HG03521 (cell line): Measurements from ENCODE around the gene USP11.
"Not testable (repeated sequence)": the region's sequence is repeated elsewhere in the genome, so short reads cannot be mapped to it uniquely, and the experiment has no call there.

Experiments
- ATAC-seq: cut with Tn5 transposase; IDR thresholded peaks from one replicate; pipeline ENCODE4 v1.9.1; 2021; ENCODE audit warnings: mild to moderate bottlenecking, moderate library complexity; ENCODE audit not compliant: unreplicated experiment

Gene USP11

DNA sequence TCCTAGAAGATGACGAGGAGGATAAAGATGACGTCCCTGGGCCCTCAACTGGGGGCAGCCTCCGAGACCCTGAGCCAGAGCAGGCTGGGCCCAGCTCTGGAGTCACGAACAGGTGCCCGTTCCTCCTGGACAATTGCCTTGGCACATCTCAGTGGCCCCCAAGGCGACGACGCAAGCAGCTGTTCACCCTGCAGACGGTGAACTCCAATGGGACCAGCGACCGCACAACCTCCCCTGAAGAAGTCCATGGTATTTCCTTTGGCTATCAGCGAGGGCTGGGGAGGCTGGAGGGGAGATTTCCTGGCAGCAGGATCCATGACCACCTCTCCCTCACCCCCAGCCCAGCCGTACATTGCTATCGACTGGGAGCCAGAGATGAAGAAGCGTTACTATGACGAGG lies 11.9 kb downstream of the USP11 start:
- ATAC-seq, result no peak

DNA sequence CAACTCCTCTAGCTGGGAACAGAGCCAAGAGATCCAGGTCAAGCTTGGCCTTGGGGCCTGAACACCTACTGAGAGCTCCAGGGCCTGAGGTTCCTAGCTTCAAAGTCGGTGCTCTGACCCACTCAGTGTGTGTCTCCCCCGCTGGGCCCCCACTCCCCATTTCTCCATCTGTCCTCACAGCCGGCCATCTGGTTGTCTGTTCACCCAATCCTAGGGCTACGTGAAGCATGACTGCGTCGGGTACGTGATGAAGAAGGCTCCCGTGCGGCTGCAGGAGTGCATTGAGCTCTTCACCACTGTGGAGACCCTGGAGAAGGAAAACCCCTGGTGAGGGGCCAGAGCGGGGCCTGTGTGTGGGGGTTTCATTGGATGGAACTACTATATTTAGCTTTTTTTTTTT lies 12.3 kb downstream of the USP11 start:
- ATAC-seq, result no peak

DNA sequence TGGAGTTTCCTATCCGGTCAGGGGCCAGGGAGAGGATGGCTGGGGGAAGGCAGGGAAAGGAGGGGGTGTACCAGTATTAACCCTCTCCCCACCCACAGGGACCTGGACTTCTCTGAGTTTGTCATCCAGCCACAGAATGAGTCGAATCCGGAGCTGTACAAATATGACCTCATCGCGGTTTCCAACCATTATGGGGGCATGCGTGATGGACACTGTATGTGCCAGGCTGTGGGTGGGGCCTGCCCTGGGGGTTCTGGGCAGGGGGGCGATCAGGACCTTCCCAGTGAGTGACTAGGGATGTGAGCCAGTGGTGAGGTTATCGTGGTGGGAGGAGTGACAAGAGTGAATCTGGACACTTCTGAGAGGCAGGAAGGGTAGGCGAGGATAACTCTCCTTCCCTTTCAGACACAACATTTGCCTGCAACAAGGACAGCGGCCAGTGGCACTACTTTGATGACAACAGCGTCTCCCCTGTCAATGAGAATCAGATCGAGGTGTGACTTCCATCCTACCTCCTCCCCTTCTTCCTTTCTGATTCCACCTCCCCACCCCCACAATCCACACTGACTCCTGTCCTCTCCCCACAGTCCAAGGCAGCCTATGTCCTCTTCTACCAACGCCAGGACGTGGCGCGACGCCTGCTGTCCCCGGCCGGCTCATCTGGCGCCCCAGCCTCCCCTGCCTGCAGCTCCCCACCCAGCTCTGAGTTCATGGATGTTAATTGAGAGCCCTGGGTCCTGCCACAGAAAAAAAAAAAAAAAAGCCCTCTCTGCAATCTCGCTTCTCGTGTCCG lies 14.6 kb downstream of the USP11 start:
- ATAC-seq, result no peak

DNA sequence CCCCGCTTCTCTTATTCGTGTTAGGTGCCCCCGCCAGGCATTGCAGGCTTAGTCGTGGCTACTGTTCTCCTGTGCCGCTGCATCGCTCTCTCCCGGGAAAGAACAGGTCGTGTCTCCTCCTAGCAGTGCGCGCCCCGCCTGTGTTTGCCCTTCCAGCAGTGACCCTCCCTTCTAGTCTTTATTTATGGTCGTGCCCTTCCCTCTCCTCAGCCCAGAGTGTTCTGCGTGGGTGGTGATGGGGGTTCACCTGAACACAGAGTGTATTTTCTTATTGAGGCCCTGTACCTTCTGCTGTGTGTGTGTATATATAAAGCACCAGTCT lies 15.2 kb downstream of the USP11 start:
- no peak for ATAC-seq

DNA sequence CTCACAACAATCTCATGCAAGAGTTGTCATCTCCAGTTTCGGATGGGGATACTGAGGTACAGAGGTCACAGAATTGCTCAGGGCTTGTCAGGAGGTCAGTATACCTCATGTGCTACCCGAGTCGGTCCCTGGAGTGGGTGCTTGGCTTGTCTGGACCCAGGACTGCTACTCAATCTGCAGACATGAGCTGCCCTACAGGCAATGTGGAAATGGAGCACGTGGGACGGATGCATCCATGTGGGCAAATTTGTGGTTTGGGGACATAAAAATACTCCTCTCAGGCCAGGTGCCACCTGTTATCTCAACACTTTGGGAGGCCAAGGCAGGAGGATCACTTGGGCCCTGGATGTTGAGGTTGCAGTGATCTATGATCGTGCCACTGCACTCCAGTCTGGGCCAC lies 15.8 kb downstream of the USP11 start:
- ATAC-seq, result no peak

DNA sequence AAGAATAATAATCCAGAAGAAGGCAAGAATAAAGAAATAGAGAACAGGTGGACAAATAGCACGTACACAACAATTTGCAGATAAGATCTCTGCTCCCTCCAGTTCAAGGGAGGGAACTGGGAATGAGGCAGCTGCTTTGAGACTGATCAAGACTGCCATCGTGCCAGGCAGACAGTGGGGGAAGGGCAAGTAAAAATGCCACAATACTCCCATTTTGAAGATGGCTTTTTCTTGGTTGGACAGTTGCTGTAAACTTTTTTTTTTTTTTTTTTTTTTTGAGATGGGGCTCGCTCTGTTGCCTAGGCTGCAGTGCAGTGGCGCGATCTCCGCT lies 17.2 kb downstream of the USP11 start:
- ATAC-seq, result no peak

DNA sequence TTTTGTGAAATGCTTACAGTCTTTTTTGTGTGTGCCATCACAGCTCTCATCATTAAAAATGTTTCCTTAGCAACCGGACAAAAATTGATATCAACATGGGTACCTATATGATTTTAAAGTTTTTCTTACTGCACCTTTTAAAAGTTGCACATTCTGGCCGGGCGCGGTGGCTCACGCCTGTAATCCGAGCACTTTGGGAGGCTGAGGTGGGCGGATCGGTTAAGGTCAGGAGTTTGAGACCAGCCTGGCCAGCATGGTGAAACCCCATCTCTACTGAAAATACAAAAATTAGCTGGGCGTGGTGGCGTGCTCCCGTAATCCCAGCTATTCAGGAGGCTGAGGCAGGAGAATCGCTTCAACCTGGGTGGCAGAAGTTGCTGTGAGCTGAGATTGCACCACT lies 24.8 kb downstream of the USP11 start:
- not testable (repeated sequence) for ATAC-seq

DNA sequence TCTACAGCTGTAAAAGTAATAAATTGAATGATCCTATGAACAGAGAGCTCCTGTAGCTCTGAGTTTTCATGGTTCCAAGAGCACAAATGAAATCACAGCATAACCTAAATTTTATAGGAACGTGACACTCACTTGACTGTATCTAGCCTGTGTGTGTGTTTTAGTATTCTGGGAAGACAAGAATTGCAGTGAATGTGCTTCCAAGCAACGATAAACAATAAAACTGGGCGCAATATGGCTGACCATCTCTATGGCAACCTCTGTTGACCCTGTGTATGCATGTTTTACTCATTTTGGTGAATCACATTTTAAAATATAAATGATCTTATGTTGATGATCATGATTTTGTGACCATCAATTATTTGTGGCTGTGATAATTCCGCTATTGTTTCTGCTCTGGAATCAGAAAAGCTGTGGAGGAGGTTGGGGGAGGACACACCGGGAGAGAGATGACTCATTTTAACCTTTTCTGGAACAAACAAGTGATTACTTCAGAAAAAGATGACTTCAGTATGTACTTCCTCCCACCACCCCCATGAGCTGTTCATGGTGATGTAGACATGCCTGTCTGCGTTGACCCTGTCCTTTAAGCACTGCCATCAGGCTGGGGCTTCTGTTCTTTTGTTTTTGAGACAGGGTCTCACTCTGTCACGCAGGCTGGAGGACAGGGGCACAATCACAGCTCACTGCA lies 31.8 kb downstream of the USP11 start:
- ATAC-seq, result no peak

DNA sequence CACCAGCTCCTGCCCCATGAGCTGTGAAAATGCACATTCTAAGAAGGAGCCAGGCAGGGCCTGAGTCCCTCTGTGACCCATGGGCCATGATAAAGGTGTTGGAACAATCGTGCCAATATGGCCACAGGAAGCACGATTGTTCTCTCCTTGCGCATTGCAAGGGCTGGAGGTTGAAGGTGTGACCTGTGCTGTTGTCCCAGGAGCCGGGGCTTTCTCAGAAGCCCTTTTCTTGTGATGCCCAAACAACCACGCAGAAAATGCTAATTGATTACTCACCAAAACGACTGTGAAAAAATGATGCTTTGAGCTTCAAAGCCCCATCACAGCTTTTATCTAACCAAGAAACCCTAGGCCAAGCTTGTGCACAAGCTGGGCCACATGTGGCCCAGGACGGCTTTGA lies 33.8 kb downstream of the USP11 start:
- ATAC-seq, result no peak

DNA sequence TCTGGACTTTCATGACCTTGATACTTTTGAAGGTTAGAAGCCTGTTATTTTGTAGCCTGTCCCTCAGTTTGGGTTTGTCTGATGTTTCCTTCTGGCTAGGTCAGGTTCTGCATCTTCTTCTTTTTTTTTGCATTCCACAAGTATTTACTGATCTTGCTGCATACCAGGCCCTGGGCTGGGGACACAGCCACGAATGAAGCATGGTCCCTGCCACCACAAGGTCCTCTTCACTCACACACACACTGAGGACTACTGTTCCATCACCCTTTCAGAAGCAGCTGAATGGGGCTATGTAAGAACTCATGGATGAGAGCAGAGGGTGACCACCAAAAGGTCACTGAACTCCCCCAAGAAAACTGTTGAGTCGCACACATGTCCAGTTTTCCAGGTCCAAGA lies 39.2 kb downstream of the USP11 start:
- ATAC-seq, result no peak

DNA sequence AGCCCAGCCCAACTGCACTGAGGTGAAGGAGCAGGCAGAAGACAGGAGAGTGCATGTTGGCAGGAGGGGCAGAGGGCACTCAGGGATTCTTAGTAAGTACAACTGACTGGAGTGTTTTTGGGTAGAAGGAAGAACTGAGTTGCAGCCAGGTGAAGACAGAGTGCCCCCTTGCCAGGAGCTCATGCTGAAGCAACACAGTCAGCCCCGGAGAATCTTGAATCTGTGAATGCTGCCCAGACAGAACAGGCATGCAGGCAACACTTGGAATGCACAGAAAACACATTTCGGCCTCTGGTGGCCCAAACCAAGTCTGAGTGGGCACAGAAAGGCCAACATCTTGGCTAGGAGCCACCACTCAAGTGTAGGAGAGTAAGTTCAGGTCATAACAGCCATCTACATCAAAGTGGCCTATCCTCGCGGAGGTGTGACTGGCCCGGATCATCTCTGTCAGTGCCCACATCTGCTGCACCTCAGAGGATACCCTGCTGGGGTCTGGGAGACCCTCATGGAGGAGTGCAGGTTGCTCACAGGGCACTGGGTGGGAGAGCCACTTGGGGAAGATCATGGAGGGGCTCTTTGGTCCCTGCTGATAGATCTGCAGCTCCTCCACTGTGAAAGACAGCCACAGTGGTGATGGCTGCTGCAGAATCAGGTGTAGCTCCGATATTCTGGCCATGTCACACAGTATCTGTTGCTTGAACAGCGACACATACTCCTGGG lies 40.4 kb downstream of the USP11 start:
- ATAC-seq, result no peak

DNA sequence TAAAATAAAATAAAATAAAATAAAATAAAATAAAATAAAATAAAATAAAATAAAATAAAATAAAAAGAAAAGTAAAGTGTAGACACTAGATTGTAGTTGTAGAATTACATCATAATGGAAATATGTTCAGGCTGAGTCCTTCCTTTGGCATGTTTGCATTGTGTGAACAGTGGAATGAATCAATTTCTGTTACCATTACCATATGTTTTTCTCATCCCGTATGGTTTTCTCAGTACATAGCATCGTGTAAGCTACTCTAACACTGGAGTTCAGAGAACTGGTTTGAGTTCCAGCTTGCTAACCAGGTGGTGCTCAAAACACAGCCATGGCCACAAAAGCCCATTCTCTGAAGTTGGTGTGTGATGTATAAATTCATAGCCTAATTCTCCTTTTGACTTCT lies 45.9 kb downstream of the USP11 start:
- ATAC-seq, result no peak

DNA sequence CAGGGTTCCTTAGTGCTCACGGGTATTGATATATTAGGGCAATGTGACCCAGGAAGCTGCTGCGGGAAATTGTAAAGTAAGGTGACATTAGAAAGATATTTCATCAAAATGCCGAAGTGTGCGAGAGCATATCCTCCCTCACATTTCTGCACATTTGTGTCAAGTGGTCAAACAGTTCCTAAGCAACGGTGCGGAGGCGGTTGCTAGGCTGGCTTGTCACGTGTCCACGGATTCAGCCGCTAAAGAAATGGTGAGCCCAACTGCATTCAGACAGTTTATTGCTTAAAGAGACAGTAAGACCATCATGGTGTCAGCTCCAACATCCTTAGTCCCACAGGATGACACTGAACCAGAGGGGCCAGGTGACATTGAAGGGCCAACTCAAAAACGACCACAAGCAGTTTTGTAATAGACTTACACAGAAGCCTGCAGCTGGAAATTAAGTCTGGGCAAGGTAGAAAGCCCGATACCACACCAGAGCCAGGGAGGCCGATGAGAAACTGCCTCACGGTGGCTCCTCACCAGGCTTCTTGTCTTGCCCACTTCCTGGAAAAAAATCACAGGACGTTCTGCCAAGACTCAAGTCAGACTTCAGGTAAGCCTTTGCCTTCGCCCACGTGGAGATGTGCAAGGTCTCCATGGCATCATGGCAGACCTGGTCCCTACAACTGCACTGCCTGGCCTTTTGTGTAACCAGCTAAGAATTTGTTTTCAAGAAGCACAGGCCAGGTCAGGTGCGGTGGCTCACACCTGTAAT lies 50.4 kb downstream of the USP11 start:
- no peak for ATAC-seq

DNA sequence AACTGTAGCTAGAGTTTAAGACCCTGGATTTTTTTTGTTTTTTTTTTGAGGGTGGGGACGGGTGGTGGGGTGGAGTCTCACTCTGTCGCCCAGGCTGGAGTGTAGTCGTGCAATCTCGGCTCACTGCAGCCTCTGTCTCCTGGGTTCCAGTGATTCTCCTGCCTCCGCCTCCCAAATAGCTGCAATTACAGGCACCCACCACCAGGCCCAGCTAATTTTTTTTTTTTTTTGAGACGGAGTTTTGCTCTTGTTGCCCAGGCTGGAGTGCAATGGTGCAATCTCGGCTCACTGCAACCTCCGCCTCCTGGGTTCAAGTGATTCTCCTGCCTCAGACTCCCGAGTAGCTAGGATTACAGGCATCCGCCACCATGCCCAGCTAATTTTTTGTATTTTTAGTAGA lies 51.8 kb downstream of the USP11 start:
- not testable (repeated sequence) for ATAC-seq

DNA sequence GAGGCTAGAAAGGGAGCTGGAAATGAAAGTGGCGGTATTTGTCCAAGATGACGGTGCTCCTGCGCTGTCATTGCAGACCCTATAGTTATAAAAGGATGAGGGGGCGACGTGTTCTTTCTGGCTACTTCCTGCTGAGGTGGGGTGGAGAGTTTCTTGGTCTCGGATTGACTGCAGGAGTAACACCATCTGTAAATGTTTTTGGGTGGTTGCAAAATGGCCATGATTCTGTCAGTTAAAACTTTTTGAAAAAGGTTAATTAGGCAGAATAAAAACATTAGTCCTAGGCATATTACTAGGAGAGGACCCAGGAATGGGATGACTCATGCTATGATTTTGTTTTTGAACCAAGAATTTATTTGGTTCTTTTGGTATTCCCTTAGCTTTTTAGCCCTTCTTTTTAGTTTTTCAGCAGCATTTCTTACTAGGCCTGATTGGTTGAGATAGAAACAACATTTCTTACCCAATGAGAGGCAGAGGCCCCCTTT lies 53.1 kb downstream of the USP11 start:
- no peak for ATAC-seq

DNA sequence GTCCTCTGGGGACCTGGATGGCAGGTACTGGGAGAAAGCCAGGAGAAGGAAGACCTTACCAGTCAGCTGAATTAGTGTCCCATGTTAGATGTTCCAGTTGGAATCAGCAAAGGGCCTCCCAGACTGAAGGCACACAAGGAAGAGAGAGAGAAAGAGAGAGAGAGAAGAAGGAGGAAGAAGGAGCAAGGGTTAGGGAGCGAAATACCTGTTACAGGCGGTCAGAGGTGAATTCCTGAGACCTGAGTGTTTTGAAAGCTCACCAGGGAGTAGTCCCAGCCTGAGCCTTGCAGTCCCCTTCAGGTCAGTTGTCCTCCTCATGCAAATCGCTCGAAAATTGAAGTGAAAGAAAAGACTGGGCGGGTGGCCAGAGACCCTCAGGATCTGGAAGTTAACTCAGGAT lies 60.3 kb downstream of the USP11 start:
- no peak for ATAC-seq

DNA sequence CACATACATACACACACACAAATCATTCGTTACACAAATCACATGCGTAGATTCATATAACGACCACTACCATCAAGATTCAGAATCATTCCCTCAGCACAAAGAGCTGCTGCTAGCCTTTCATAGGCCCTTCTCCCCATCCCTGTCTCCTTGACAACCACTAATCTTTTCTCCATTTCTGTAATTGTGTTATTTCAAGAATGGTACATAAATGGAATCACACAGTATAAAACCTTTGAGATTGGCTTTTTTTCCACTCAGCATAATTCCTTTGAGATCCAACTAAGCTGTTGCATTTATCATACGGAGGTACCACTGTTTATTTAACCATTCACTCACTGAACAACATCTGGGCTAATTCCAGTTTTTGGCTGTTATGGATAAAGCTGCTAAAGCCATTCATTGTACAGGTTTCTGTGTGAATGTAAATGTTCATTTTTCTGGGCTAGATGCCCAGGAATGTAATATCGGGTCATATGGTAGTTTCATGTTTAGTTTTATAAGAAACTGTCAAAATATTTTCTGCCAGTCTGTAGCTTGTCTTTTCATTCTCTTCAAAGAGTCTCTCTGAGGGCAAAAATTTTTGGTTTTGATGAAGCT lies 64.1 kb downstream of the USP11 start:
- ATAC-seq, result no peak

DNA sequence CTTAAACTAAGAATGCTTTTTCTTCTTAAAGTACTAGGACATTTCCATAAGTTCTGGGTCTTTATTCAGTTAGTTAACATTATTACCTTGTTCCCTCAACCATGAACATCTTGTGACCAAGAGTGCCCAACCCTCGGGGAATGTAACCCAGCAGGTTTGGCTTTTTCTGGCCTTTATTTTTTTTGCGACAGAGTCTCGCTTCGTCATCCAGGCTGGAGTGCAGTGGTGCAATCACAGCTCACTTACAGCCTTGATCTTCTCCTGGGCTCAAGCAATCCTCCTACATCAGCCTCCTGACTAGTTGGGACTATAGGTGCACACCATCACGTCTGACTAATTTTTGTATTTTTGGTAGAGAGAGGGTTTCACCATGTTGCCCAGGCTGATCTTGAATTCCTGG lies 65.1 kb downstream of the USP11 start:
- ATAC-seq, result no peak
